Gastroesophageal sphincter (tissue), 4 donors: Measurements from ENCODE around the gene DTL. TPM values are rescaled to one million over a fixed set of nuclear protein-coding genes. Genes with fewer than 3 reads are reported as not detected.
A peak's percentile ranks its signal among the peaks of the same experiment; 100 is the strongest.
"Not testable (repeated sequence)": the region's sequence is repeated elsewhere in the genome, so short reads cannot be mapped to it uniquely, and the experiment has no call there.

ENCODE experiments used
- ATAC-seq: fragments of 150-250 bp; one replicate; pipeline ENCODE4 v1.9.1; 2016; ENCODE audit warnings: mild to moderate bottlenecking, moderate library complexity
- H3K27ac ChIP-seq, 4 donors: fragments of 200-600 bp; sonication (generic) in 3 of 4; 1 replicate in 3 of 4; 2 replicates in 1 of 4; pipeline ENCODE4 v1.5.1; 2016 to 2019
- H3K27me3 ChIP-seq: fragments of 200-600 bp; sonication (generic); one replicate; pipeline ENCODE4 v1.5.1; 2019
- H3K36me3 ChIP-seq, 2 donors: fragments of 200-600 bp; sonication (generic); one replicate each; pipeline ENCODE4 v1.5.1; 2019; ENCODE audit warnings: control low read depth in 1 of 2
- H3K4me1 ChIP-seq, 3 donors: fragments of 200-600 bp; sonication (generic); 1 replicate in 2 of 3; 2 replicates in 1 of 3; pipeline ENCODE4 v1.5.1; 2016 to 2019; ENCODE audit warnings: control low read depth in 2 of 3
- H3K4me3 ChIP-seq, 2 donors: fragments of 200-600 bp; sonication (generic); one replicate each; pipeline ENCODE4 v1.5.1; 2019; ENCODE audit warnings: mild to moderate bottlenecking in 1 of 2, moderate library complexity in 1 of 2
- H3K9me3 ChIP-seq, 3 donors: fragments of 200-600 bp; sonication (generic); one replicate each; pipeline ENCODE4 v1.5.1; 2017 to 2019; ENCODE audit warnings: control low read depth in 2 of 3
- EP300 ChIP-seq: sonication (generic); formaldehyde crosslinking; IDR thresholded peaks from one replicate; pipeline ENCODE4 v1.6.1; 2017; ENCODE audit warnings: antibody characterized with exemption, mild to moderate bottlenecking
- POLR2A ChIP-seq, 2 donors: fragments of 450-650 bp; IDR thresholded peaks; one replicate each; pipeline ENCODE4 v1.6.1; 2017; ENCODE audit warnings: antibody characterized with exemption in 2 of 2, mild to moderate bottlenecking in 2 of 2, moderate library complexity in 1 of 2
- POLR2AphosphoS5 ChIP-seq: sonication (generic); formaldehyde crosslinking; IDR thresholded peaks from one replicate; pipeline ENCODE4 v1.6.1; 2017; ENCODE audit warnings: antibody characterized with exemption
- WGBS, 2 donors: methylation state at CpG; one replicate each; pipeline ENCODE4 v1.1.5; 2018; ENCODE audit warnings: low coverage in 1 of 2; 5-methylcytosine and 5-hydroxymethylcytosine counted together
- total RNA-seq, 4 donors: library from RNA; depleted of rRNA; stranded (reverse); fragments of >200 nt; gene quantifications; one replicate each; pipeline ENCODE4 v1.1.0, GENCODE V29; 2016
- TF ChIP-seq, protein P1 (sequence below), 4 experiments: fragments of 200-600 bp in 2 of 4; fragments of 450-650 bp in 2 of 4; sonication (generic) in 1 of 4; IDR thresholded peaks; one replicate each; pipeline ENCODE4 v1.5.1; 2017 to 2019; ENCODE audit warnings: antibody characterized with exemption in 4 of 4, mild to moderate bottlenecking in 2 of 4, moderate library complexity in 2 of 4

The DTL gene
- total RNA-seq, 4 donors from 2014 or later, result 0.08 to 1.6 (median 0.54) TPM; not detected in 1

DNA sequence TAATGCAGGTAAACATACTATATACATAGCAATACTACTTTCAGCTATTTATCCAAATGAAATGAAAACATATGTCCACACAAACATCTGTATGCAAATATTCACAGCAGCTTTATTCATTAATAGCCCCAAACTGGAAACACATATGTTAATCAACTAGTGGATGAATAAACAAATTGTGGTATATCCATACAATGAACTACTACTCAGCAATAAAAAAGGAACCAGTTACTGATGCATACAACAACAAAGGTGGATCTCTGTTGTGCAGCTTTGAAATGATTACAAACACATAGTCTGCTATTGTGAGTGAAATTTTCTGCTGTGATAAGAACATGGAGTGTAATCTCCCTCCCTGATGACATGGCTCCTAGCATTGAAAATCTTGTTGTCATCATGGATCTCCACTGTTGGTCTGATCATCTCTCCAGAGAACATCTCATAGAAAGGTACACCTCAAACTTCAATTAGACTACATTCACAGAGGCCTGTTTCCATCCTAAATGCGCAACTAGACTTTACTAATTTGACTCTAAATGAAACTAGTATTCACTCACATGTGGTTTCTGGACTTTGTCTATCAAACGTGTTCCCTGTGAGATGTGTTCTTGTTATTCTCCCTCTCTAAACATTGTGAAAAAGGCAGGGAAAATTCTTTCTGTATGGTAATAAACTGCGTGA, 10.9 kb upstream of the DTL start:
- Histone ChIP-seq H3K36me3 (peaks cover 0 to 6% of the 10 kb centered on the region in 2 donors), H3K4me3 (no peak overlapping the region), H3K4me1 (no peaks in the 10 kb centered on the region), H3K9me3 (no peaks in the 10 kb centered on the region), H3K27ac (no peak overlapping the region), H3K27me3 (no peaks in the 10 kb centered on the region)
- WGBS, 2 donors, result 79 to 94% methylated on average over 3 of the region's 3 CpGs
- TF ChIP-seq POLR2AphosphoS5 (no peak), EP300 (no peak), POLR2A (IDR thresholded peaks at IDR 0.05) (no peak)
- TF ChIP-seq, protein P1, sequence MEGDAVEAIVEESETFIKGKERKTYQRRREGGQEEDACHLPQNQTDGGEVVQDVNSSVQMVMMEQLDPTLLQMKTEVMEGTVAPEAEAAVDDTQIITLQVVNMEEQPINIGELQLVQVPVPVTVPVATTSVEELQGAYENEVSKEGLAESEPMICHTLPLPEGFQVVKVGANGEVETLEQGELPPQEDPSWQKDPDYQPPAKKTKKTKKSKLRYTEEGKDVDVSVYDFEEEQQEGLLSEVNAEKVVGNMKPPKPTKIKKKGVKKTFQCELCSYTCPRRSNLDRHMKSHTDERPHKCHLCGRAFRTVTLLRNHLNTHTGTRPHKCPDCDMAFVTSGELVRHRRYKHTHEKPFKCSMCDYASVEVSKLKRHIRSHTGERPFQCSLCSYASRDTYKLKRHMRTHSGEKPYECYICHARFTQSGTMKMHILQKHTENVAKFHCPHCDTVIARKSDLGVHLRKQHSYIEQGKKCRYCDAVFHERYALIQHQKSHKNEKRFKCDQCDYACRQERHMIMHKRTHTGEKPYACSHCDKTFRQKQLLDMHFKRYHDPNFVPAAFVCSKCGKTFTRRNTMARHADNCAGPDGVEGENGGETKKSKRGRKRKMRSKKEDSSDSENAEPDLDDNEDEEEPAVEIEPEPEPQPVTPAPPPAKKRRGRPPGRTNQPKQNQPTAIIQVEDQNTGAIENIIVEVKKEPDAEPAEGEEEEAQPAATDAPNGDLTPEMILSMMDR (IDR thresholded peaks at IDR 0.05), result no peak
- no peak for ATAC-seq

DNA sequence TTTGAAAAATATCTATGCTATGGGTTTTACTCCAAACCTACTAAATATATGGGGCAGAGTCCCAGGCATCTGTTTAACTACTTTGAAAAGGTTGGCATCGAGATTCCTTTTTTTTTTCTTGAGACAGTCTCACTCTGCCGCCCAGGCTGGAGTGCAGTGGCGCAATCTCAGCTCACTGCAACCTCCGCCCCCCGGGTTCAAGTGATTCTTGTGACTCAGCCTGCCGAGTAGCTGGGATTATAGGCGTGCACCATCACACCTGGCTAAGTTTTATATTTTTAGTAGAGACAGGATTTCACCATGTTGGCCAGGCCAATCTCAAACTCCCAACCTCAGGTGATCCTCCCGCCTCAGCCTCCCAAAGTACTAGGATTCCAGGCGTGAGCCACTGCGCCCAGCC, 7.8 kb upstream of the DTL start:
- H3K27ac ChIP-seq, H3K36me3 ChIP-seq, H3K27me3 ChIP-seq, H3K4me3 ChIP-seq, ATAC-seq, H3K9me3 ChIP-seq: not testable (repeated sequence)
- WGBS, 2 donors, result 90 to 97% methylated on average over 5 to 9 of the region's 10 CpGs
- H3K4me1 ChIP-seq, result peaks cover 0 to 14% (median 0%) of the 10 kb centered on the region in 3 donors

DNA sequence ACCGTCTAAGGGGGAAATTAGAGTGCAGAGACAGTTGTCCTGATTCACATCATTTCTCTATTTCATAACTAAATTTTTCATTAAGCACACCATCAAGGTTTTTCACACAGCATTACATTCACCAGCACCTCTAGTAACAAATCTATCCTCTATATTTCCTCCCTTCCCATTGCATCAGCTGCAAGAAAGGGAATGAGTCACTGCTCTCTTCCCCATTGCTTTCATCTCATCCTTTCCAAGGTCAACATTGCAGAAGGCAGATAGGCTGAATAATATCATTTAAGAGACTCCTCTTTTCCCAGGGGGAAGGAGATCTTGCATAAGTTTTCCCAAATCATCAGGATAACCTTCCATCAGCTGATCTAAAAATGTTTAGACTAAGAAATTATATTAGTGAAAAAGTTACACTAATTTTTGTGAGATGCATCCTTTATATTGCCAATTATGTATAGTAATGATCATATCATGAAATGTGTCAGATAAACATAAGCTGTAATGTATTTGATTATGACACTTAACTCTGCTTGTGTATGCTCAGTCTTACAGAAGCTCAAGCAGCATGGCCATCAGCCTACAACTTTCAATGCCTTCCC, 4.5 kb upstream of the DTL start:
- WGBS, 2 donors, result 100% methylated on average over 1 of the region's 1 CpG

DNA sequence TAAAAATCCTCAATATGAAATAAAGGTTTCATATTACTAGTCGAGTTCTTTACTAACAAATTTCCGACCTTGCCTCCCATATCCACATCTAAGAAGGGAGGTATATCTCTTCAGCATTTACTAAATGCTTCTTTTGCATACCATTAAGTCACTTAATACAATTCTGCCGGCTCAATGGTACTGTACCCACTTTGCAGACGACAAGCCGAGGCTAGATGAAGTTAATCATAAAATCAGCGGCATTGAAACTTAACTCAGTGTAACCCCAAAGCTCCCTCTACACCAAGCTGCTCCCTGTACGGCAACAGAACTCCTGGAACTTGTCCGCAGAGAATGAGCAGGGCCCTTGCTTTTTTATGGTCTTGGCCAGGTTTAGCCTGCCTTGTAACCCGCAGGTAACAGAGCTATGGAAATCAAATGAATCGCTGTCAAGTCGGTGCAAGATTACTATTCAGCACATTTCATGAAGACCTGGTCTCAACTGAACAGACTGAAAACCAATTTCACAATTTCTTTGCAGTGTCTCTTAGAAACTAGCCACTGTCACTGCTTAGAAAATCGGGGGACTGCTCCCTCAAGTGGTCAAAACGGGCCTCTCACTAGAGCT, 929 bp upstream of the DTL start:
- TF ChIP-seq POLR2AphosphoS5, result no peak
- TF ChIP-seq EP300, result no peak
- no peak for TF ChIP-seq POLR2A (IDR thresholded peaks at IDR 0.05)
- TF ChIP-seq, protein P1 (IDR thresholded peaks at IDR 0.05), result no peak
- Histone ChIP-seq H3K9me3 (no peaks in the 10 kb centered on the region), H3K27me3 (no peaks in the 10 kb centered on the region), H3K4me1 (peaks cover 3 to 38% (median 12%) of the 10 kb centered on the region in 3 donors), H3K4me3 (peak overlapping the region; percentile 60 to 63), H3K27ac (peak overlapping the region; percentile 14 to 90 (median 84)), H3K36me3 (no peaks in the 10 kb centered on the region)
- WGBS, 2 donors, result 1 to 3% methylated on average over 8 to 11 of the region's 13 CpGs
- peak; percentile 13 for ATAC-seq

More for the DNA sequence above, 4.5 kb upstream of the DTL start:
- H3K4me1 ChIP-seq, result peaks cover under 1 to 33% (median 9%) of the 10 kb centered on the region in 3 donors
- H3K36me3 ChIP-seq, result no peaks in the 10 kb centered on the region
- no peak overlapping the region for H3K4me3 ChIP-seq
- no peak for ATAC-seq
- no peaks in the 10 kb centered on the region for H3K9me3 ChIP-seq
- H3K27me3 ChIP-seq, result no peaks in the 10 kb centered on the region
- TF ChIP-seq, protein P1 (IDR thresholded peaks at IDR 0.05), result no peak
- no peak for TF ChIP-seq POLR2AphosphoS5
- no peak for TF ChIP-seq POLR2A (IDR thresholded peaks at IDR 0.05)
- TF ChIP-seq EP300, result no peak
- H3K27ac ChIP-seq, result no peak overlapping the region

DNA sequence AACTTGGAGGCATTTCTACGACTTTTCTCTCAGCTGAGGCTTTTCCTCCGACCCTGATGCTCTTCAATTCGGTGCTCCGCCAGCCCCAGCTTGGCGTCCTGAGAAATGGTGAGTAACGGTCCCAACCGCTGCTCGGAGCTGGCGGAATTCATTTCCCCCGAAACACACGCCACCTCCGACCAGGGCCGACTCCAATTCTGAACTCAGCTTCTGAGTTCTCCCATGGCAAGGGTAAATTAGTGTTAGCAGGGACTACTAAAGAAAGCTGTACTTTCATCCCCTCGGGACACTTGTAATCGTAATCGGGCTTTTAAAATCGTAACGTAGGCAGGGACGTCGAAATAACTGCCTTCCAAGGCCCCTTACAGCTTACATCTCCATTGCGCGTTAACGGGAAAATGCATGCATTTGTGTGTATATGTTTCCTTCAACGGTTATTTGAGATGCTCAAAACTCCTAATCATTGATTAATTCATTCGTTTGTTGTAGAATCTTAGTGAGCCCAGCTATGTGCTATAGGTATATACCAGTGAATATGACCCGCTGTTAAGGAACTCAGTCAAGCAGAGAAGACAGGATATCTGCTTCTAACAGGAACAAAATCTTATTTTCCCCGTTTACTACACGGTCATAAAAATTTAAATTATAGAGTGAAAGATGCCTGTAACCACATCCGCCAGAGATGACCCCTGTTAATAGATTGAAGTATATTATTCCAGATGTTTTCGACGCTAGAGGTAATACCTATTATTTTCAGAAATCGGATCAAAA, 472 bp downstream of the DTL start:
- H3K4me1 ChIP-seq, result peaks cover 3 to 36% (median 12%) of the 10 kb centered on the region in 3 donors
- H3K9me3 ChIP-seq, result no peaks in the 10 kb centered on the region
- peak overlapping the region; percentile 60 to 66 for H3K4me3 ChIP-seq
- no peaks in the 10 kb centered on the region for H3K36me3 ChIP-seq
- no peak for TF ChIP-seq POLR2A (IDR thresholded peaks at IDR 0.05)
- TF ChIP-seq, protein P1 (IDR thresholded peaks at IDR 0.05), result no peak
- TF ChIP-seq POLR2AphosphoS5, result no peak
- no peak for TF ChIP-seq EP300
- WGBS, 2 donors, result 0 to 2% methylated on average over 22 to 30 of the region's 32 CpGs
- no peak for ATAC-seq
- peaks cover 4% of the 10 kb centered on the region for H3K27me3 ChIP-seq
- peak overlapping the region; percentile 55 to 90 (median 84) for H3K27ac ChIP-seq
